HG03432 (cell line): ENCODE results near the gene OPCML.

Experiments
- ATAC-seq: cut with Tn5 transposase; IDR thresholded peaks from one replicate; pipeline ENCODE4 v1.9.1; 2021; ENCODE audit warnings: mild to moderate bottlenecking, moderate library complexity; ENCODE audit not compliant: unreplicated experiment

Gene OPCML

GRCh38 chr11:133418218-133418617, 114.1 kb downstream of the OPCML start:
- no peak for ATAC-seq

GRCh38 chr11:133414506-133414905, 117.8 kb downstream of the OPCML start:
- no peak for ATAC-seq

- ATAC-seq: no peak
Observed at GRCh38 chr11:133413703-133414102, 118.6 kb downstream of the OPCML start.

GRCh38 chr11:133409799-133410198, 122.5 kb downstream of the OPCML start:
- ATAC-seq: peak; percentile 26

GRCh38 chr11:133408936-133409335, 123.4 kb downstream of the OPCML start:
- ATAC-seq: no peak

GRCh38 chr11:133408402-133408801, 123.9 kb downstream of the OPCML start:
- ATAC-seq: no peak

GRCh38 chr11:133406489-133406888, 125.8 kb downstream of the OPCML start:
- no peak for ATAC-seq

- ATAC-seq: no peak
Observed at GRCh38 chr11:133403900-133404299, 128.4 kb downstream of the OPCML start.

- ATAC-seq: no peak
Observed at GRCh38 chr11:133402551-133402950, 129.8 kb downstream of the OPCML start.

GRCh38 chr11:133399855-133400625, 132.3 kb downstream of the OPCML start:
- no peak for ATAC-seq

GRCh38 chr11:133399294-133399693, 133.0 kb downstream of the OPCML start:
- no peak for ATAC-seq

- ATAC-seq: no peak
Observed at GRCh38 chr11:133390803-133391202, 141.5 kb downstream of the OPCML start.

- ATAC-seq: peak; percentile 56
Observed at GRCh38 chr11:133388975-133389568, 143.2 kb downstream of the OPCML start.

GRCh38 chr11:133388260-133388659, 144.0 kb downstream of the OPCML start:
- no peak for ATAC-seq

- ATAC-seq: no peak
Observed at GRCh38 chr11:133386852-133387251, 145.4 kb downstream of the OPCML start.

GRCh38 chr11:133386262-133386661, 146.0 kb downstream of the OPCML start:
- no peak for ATAC-seq

- no peak for ATAC-seq
Observed at GRCh38 chr11:133385781-133386180, 146.5 kb downstream of the OPCML start.

- no peak for ATAC-seq
Observed at GRCh38 chr11:133384731-133385130, 147.6 kb downstream of the OPCML start.

GRCh38 chr11:133383689-133384088, 148.6 kb downstream of the OPCML start:
- ATAC-seq: no peak

GRCh38 chr11:133383201-133383600, 149.1 kb downstream of the OPCML start:
- ATAC-seq: no peak

GRCh38 chr11:133382131-133382812, 150.0 kb downstream of the OPCML start:
- ATAC-seq: no peak

GRCh38 chr11:133381761-133382130, 150.6 kb downstream of the OPCML start:
- ATAC-seq: no peak
